NB4 (cell line): ENCODE results near the gene ITPRIP.

ENCODE experiments used
- POLR2A ChIP-seq: IDR thresholded peaks from 2 replicates; pipeline ENCODE4 v1.6.1; 2011; ENCODE audit warnings: mild to moderate bottlenecking; ENCODE audit not compliant: insufficient read length; ENCODE audit errors: extremely low read depth
- TF ChIP-seq, protein P1 (sequence below): IDR thresholded peaks from one replicate; pipeline ENCODE4 v1.5.1; 2012; ENCODE audit warnings: low read depth, low read length
- TF ChIP-seq, protein P2 (sequence below): IDR thresholded peaks from 2 replicates; pipeline ENCODE4 v1.6.1; 2011; ENCODE audit warnings: low read depth, low read length

DNA sequence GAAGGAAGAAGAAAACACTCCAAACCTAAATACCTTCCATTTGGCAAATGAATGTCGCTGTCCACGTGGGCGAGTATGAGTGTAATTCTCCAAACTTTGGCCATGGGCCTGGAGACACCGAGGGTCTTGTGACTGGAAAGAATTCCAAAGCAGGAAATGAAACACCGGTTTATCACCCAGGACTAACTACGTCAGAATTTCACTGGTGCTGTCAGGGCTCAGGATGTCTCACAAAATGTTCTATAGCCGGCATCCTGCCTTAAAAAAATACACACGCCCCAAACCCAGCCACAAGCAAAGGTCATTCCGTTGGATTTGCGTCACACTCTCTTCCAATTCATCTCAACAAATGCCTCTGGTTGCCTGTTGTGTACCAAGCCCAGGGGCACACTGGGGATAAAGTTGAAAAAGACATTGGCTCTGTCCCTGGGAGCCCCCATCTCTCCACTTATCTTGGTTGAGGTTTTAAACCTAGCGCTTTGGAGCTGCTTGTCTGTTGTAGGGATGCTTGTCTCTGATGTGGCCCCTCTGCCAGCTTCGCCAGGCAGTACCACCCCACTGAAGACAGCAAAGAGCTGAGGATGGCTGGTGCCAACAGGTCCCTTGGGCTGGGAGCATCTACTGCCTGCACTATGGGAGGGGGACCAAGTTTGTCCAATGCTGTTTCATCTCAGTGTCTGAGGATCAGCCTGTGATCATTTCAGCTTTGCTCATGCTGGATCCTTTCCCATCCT, 38.1 kb downstream of the ITPRIP start:
- TF ChIP-seq, protein P1, sequence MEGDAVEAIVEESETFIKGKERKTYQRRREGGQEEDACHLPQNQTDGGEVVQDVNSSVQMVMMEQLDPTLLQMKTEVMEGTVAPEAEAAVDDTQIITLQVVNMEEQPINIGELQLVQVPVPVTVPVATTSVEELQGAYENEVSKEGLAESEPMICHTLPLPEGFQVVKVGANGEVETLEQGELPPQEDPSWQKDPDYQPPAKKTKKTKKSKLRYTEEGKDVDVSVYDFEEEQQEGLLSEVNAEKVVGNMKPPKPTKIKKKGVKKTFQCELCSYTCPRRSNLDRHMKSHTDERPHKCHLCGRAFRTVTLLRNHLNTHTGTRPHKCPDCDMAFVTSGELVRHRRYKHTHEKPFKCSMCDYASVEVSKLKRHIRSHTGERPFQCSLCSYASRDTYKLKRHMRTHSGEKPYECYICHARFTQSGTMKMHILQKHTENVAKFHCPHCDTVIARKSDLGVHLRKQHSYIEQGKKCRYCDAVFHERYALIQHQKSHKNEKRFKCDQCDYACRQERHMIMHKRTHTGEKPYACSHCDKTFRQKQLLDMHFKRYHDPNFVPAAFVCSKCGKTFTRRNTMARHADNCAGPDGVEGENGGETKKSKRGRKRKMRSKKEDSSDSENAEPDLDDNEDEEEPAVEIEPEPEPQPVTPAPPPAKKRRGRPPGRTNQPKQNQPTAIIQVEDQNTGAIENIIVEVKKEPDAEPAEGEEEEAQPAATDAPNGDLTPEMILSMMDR: no peak
- TF ChIP-seq, protein P2, sequence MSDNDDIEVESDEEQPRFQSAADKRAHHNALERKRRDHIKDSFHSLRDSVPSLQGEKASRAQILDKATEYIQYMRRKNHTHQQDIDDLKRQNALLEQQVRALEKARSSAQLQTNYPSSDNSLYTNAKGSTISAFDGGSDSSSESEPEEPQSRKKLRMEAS: no peak
- no peak for TF ChIP-seq POLR2A
